Activated CD8-positive, alpha-beta memory T cell treated with anti-CD3 and anti-CD28 coated beads, Interleukin-2, amount 50 U/mL, for 24 hours (primary cell): ENCODE results near the gene ZNF536.
"Not testable (repeated sequence)": the region's sequence is repeated elsewhere in the genome, so short reads cannot be mapped to it uniquely, and the experiment has no call there.

Experiments used
- DNase-seq: peaks from one replicate; pipeline ENCODE4 v3.0.0-alpha.2; 2020; ENCODE audit errors: extremely low read depth

The ZNF536 gene

GRCh38 chr19:30417166-30417565 is 45.0 kb downstream of the ZNF536 start:
- not testable (repeated sequence) for DNase-seq

GRCh38 chr19:30419568-30420180 is 47.5 kb downstream of the ZNF536 start:
- no peak for DNase-seq

GRCh38 chr19:30420316-30420715 is 48.1 kb downstream of the ZNF536 start:
- DNase-seq, result no peak

- no peak for DNase-seq
Observed at GRCh38 chr19:30420881-30421280, 48.7 kb downstream of the ZNF536 start.

GRCh38 chr19:30421571-30421970 is 49.4 kb downstream of the ZNF536 start:
- no peak for DNase-seq

GRCh38 chr19:30423481-30423880 is 51.3 kb downstream of the ZNF536 start:
- no peak for DNase-seq

GRCh38 chr19:30425885-30426838 is 54.0 kb downstream of the ZNF536 start:
- no peak for DNase-seq

- no peak for DNase-seq
Observed at GRCh38 chr19:30426864-30427263, 54.7 kb downstream of the ZNF536 start.

GRCh38 chr19:30428092-30428680 is 56.0 kb downstream of the ZNF536 start:
- DNase-seq, result no peak

- no peak for DNase-seq
Observed at GRCh38 chr19:30428844-30429243, 56.7 kb downstream of the ZNF536 start.

GRCh38 chr19:30430206-30430734 is 58.1 kb downstream of the ZNF536 start:
- DNase-seq, result no peak

GRCh38 chr19:30431591-30431990 is 59.4 kb downstream of the ZNF536 start:
- DNase-seq, result no peak

GRCh38 chr19:30434797-30435594 is 62.8 kb downstream of the ZNF536 start:
- no peak for DNase-seq

GRCh38 chr19:30437869-30438268 is 65.7 kb downstream of the ZNF536 start:
- no peak for DNase-seq

GRCh38 chr19:30439310-30439709 is 67.1 kb downstream of the ZNF536 start:
- DNase-seq, result no peak

GRCh38 chr19:30441011-30441410 is 68.8 kb downstream of the ZNF536 start:
- DNase-seq, result no peak

- no peak for DNase-seq
Observed at GRCh38 chr19:30442674-30443073, 70.5 kb downstream of the ZNF536 start.

- DNase-seq, result no peak
Observed at GRCh38 chr19:30443531-30444252, 71.5 kb downstream of the ZNF536 start.

- DNase-seq, result no peak
Observed at GRCh38 chr19:30444253-30444671, 72.1 kb downstream of the ZNF536 start.

GRCh38 chr19:30444686-30445232 is 72.6 kb downstream of the ZNF536 start:
- no peak for DNase-seq

- DNase-seq, result no peak
Observed at GRCh38 chr19:30445385-30445784, 73.2 kb downstream of the ZNF536 start.
